ENCODE measurements around the gene SAMHD1. TPM values are rescaled to one million over a fixed set of nuclear protein-coding genes. Genes with fewer than 3 reads are reported as not detected.
"Not testable (repeated sequence)": the region's sequence is repeated elsewhere in the genome, so short reads cannot be mapped to it uniquely, and the experiment has no call there.

SAMHD1 gene
- total and polyA plus RNA-seq, 9 of the 15 experiments (the other 6 are each of a cell fraction or from before 2014, with no cell fraction given): 6.8 to 20.4 (median 14.8) TPM

DNA sequence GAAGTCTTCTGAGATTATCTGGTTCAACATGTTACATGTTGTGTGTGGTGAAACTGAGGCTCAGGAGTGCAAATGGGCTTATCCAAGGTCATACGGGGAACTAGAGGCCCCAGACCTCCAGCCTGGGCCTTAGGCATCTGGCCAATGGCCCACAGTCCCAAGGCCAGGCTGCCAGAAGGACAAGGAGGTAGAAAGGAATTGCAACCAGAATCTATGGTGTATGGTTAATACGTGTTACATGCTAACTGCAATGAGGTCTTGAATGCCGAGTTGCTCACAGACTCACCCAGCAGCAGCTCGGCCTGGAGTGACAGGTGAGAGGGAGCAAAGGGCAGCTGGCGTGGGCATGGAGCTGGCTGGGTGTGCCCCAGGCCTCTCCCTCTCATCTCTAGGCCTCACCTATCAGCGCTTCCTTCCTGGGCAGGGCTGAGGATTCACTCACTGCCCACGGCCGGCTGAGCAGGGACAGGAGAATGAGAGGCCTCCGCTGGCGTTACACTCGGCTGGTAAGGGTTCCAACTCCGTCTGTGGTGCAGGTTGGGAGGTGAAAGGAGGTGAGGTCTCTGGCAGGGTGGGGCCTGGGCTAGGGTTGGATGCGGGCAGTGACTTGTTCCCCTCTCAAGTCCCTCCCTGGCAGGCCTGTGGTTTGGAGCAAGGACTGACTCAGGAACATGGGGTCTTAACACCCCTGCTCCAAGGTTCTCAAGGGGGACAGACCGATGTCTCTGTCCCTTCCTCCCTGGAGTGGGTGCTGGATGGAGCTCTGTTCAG is 75.6 kb downstream of the SAMHD1 start, which contains the start of gene TLDC2:
Gene TLDC2 (plus strand): TSS at position 437 of the 771 bp plus-strand sequence. CDS start 37 bp downstream, at position 474.
- no peak within 1 kb of the TSS for H3K4me2 ChIP-seq (ENCODE audit: insufficient read depth, low read length)
- WGBS (ENCODE audit: insufficient coverage, low coverage, missing lambda C conversion rate): 53% methylated on average over 14 of the region's 14 CpGs

DNA sequence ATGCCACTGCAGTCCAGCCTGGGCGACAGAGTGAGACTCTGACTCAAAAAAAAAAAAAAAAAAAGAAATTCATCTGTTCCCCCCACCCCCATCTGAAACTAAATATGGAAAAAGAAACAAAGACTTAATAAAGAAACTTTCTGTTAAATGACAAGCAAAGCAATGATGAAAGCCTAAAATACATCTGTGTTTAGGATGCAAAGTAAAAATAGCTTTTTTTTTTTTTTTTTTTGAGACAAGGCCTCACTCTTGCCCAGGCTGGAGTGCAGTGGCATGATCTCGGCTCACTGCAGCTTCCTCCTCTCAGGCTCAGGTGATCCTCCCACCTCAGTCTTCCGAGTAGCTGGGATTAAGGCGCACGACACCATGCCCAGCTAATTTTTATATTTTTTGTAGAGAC is 76.4 kb downstream of the SAMHD1 start:
- in situ Hi-C loops (cut with MboI); H3K4me2 ChIP-seq (ENCODE audit: insufficient read depth, low read length); DNase-seq (ENCODE audit: extremely low read depth in 1 of 4, low spot score in 3 of 4); H3K79me2 ChIP-seq (ENCODE audit: control insufficient read depth, insufficient read depth, low read length); H3K36me3 ChIP-seq (ENCODE audit: control insufficient read depth, insufficient read depth, low read length); ATAC-seq; intact Hi-C loops (cut with micrococcal nuclease); FAIRE-seq; BruUV-seq (replicated peaks); H3K9ac ChIP-seq (ENCODE audit: insufficient read depth in 1 of 2, low read depth in 2 of 2, low read length in 2 of 2); CTCF ChIA-PET (ENCODE audit: low intra/inter-chr PET ratio); H3K27ac ChIP-seq (ENCODE audit: extremely low read depth, low read depth, low read length); H3K9me1 ChIP-seq (ENCODE audit: control insufficient read depth, insufficient read depth, low read length); H3K9me3 ChIP-seq (replicated peaks; ENCODE audit: control insufficient read depth, insufficient read depth, low read depth, low read length); H2AFZ ChIP-seq (ENCODE audit: low read depth, low read length); H3K4me3 ChIP-seq; H4K20me1 ChIP-seq (replicated peaks; ENCODE audit: control insufficient read depth, insufficient read depth, low read length): not testable (repeated sequence)
- 96% methylated on average over 4 of the region's 5 CpGs for WGBS (ENCODE audit: insufficient coverage, low coverage, missing lambda C conversion rate)
- Histone ChIP-seq H3K4me1 (replicated peaks in 1 of 2; ENCODE audit: control insufficient read depth in 2 of 2, insufficient read depth in 2 of 2, low read length in 2 of 2) (peaks cover 17 to 28% of the 10 kb centered on the region in 2 experiments), H3K27me3 (ENCODE audit: control insufficient read depth in 2 of 2, insufficient read depth in 2 of 2, low read length in 2 of 2) (peaks cover 0 to 12% of the 10 kb centered on the region in 2 experiments; a peak in 2 of 5 replicates)
- POLR2A ChIA-PET: interaction anchor here (1.3 kb wide), 1 partner anchor 18 kb away, joined by 5 read pairs; no protein-coding TSS in a partner anchor

More for the DNA sequence above, 75.6 kb downstream of the SAMHD1 start, which contains the start of gene TLDC2:
- peaks cover 0 to 19% of the 10 kb centered on the region in 2 experiments; a peak in 2 of 5 replicates for H3K27me3 ChIP-seq (ENCODE audit: control insufficient read depth in 2 of 2, insufficient read depth in 2 of 2, low read length in 2 of 2)
- ATAC-seq: no peak
- no peaks in the 10 kb centered on the region for H3K9me1 ChIP-seq (ENCODE audit: control insufficient read depth, insufficient read depth, low read length)
- ChIA-PET POLR2A (interaction anchor here (1.3 kb wide), 1 partner anchor 17 kb away, joined by 5 read pairs; no protein-coding TSS in a partner anchor), CTCF (ENCODE audit: low intra/inter-chr PET ratio) (no interaction called here)
- no peaks in the 10 kb centered on the region for H3K36me3 ChIP-seq (ENCODE audit: control insufficient read depth, insufficient read depth, low read length)
- BruUV-seq (replicated peaks): no TSS peak
- no peaks in the 10 kb centered on the region for H3K9me3 ChIP-seq (replicated peaks; ENCODE audit: control insufficient read depth, insufficient read depth, low read depth, low read length)
- H3K9ac ChIP-seq (ENCODE audit: insufficient read depth in 1 of 2, low read depth in 2 of 2, low read length in 2 of 2): peak within 1 kb of the TSS in 1 of 2 experiments; percentile 68; a peak in 2 of 4 replicates
- no peak for FAIRE-seq
- H3K27ac ChIP-seq (ENCODE audit: extremely low read depth, low read depth, low read length): no peak within 1 kb of the TSS
- no peak within 1 kb of the TSS for H2AFZ ChIP-seq (ENCODE audit: low read depth, low read length)
- TF ChIP-seq ZNF764 (CRISPR knock-in tag; IDR thresholded peaks at IDR 0.05; ENCODE audit: low read depth): no peak
- TF ChIP-seq ZFX (CRISPR knock-in tag; IDR thresholded peaks at IDR 0.05): no peak
- no peak for TF ChIP-seq RBM25 (IDR thresholded peaks at IDR 0.05; ENCODE audit: low read depth, low read length, severe bottlenecking)
- TF ChIP-seq, protein P1, sequence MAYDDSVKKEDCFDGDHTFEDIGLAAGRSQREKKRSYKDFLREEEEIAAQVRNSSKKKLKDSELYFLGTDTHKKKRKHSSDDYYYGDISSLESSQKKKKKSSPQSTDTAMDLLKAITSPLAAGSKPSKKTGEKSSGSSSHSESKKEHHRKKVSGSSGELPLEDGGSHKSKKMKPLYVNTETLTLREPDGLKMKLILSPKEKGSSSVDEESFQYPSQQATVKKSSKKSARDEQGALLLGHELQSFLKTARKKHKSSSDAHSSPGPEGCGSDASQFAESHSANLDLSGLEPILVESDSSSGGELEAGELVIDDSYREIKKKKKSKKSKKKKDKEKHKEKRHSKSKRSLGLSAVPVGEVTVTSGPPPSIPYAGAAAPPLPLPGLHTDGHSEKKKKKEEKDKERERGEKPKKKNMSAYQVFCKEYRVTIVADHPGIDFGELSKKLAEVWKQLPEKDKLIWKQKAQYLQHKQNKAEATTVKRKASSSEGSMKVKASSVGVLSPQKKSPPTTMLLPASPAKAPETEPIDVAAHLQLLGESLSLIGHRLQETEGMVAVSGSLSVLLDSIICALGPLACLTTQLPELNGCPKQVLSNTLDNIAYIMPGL (CRISPR knock-in tag; IDR thresholded peaks at IDR 0.05): no peak
- TF ChIP-seq, protein P2, sequence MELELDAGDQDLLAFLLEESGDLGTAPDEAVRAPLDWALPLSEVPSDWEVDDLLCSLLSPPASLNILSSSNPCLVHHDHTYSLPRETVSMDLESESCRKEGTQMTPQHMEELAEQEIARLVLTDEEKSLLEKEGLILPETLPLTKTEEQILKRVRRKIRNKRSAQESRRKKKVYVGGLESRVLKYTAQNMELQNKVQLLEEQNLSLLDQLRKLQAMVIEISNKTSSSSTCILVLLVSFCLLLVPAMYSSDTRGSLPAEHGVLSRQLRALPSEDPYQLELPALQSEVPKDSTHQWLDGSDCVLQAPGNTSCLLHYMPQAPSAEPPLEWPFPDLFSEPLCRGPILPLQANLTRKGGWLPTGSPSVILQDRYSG (tag; conservative IDR thresholded peaks at IDR 0.05; ENCODE audit: low read depth): no peak
- no peak for TF ChIP-seq POLR3A (IDR thresholded peaks at IDR 0.05; ENCODE audit: borderline replicate concordance, extremely low read depth, insufficient read depth, insufficient read length)
- no peak for TF ChIP-seq ELF2 (CRISPR knock-in tag; IDR thresholded peaks at IDR 0.05)
- TF ChIP-seq NFATC3 (IDR thresholded peaks at IDR 0.05): no peak
- no peak for TF ChIP-seq KAT8 (IDR thresholded peaks at IDR 0.05; ENCODE audit: low read depth)
- intact Hi-C loops (cut with micrococcal nuclease) (no loop called here), in situ Hi-C loops (cut with MboI) (no loop called here)
- H3K4me1 ChIP-seq (replicated peaks in 1 of 2; ENCODE audit: control insufficient read depth in 2 of 2, insufficient read depth in 2 of 2, low read length in 2 of 2): peaks cover 17 to 28% of the 10 kb centered on the region in 2 experiments
- no peak within 1 kb of the TSS for H3K4me3 ChIP-seq
- H4K20me1 ChIP-seq (replicated peaks; ENCODE audit: control insufficient read depth, insufficient read depth, low read length): no peaks in the 10 kb centered on the region
- no peak for DNase-seq (ENCODE audit: extremely low read depth in 1 of 4, low spot score in 3 of 4)
- no peaks in the 10 kb centered on the region for H3K79me2 ChIP-seq (ENCODE audit: control insufficient read depth, insufficient read depth, low read length)

Data from K562 (cell line).